ENCODE data around the gene PRDX5. TPM values are rescaled to one million over a fixed set of nuclear protein-coding genes. Genes with fewer than 3 reads are reported as not detected.

The PRDX5 gene
- total RNA-seq, 1 experiment from 2014 or later, result 206 TPM

GRCh38 chr11:64353715-64354506 is 36.0 kb downstream of the PRDX5 start:
- DNase-seq (ENCODE audit: low spot score), result no peak
- intact Hi-C loops (cut with micrococcal nuclease; ENCODE audit: unreplicated experiment), result loop anchor here (2.0 kb wide), 1 partner anchor 149 kb away; no protein-coding TSS in a partner anchor
- no peaks in the 10 kb centered on the region for H3K9me3 ChIP-seq (ENCODE audit: low read depth, low read length, poor library complexity, severe bottlenecking)
- TF ChIP-seq EZH2 (IDR thresholded peaks at IDR 0.05; ENCODE audit: borderline replicate concordance, low read depth, low read length, poor library complexity, severe bottlenecking) (no peak), CTCF (conservative IDR thresholded peaks at IDR 0.05; ENCODE audit: low read depth, low read length) (no peak)
- H3K27ac ChIP-seq (ENCODE audit: low read depth, low read length, poor library complexity, severe bottlenecking), result no peak overlapping the region
- no TSS peak for BruUV-seq (replicated peaks)
- H3K4me3 ChIP-seq (ENCODE audit: low read depth, low read length, poor library complexity, severe bottlenecking), result no peak overlapping the region
- peaks cover 20% of the 10 kb centered on the region for H3K4me1 ChIP-seq (ENCODE audit: insufficient read depth, low read length, poor library complexity, severe bottlenecking)
- H3K36me3 ChIP-seq (ENCODE audit: insufficient read depth, low read length, poor library complexity, severe bottlenecking), result no peaks in the 10 kb centered on the region
- POLR2A ChIA-PET (ENCODE audit: low non-redundant PET), result no interaction called here
- H3K27me3 ChIP-seq (replicated peaks; ENCODE audit: insufficient read depth, low read depth, low read length, poor library complexity), result no peaks in the 10 kb centered on the region
- CTCF ChIA-PET, result interaction anchor here (0.7 to 2.7 kb wide), 9 partner anchors 9 to 265 kb away, joined by 3 to 29 read pairs (median 11); partner anchors contain the start of genes PRDX5 and TRMT112

GRCh38 chr11:64355078-64355940 is 37.4 kb downstream of the PRDX5 start:
- POLR2A ChIA-PET (ENCODE audit: low non-redundant PET), result interaction anchor here (0.5 to 0.6 kb wide), 2 partner anchors 50 to 1347 kb away, joined by 7 to 14 read pairs; no protein-coding TSS in a partner anchor
- CTCF ChIA-PET, result interaction anchor here (0.5 to 2.7 kb wide), 27 partner anchors 10 to 397 kb away, joined by 3 to 29 read pairs (median 4); partner anchors contain the start of genes FERMT3, FKBP2, PRDX5 and TRMT112
- no peaks in the 10 kb centered on the region for H3K27me3 ChIP-seq (replicated peaks; ENCODE audit: insufficient read depth, low read depth, low read length, poor library complexity)
- H3K9me3 ChIP-seq (ENCODE audit: low read depth, low read length, poor library complexity, severe bottlenecking), result no peaks in the 10 kb centered on the region
- H3K4me1 ChIP-seq (ENCODE audit: insufficient read depth, low read length, poor library complexity, severe bottlenecking), result peaks cover 29% of the 10 kb centered on the region
- TF ChIP-seq EZH2 (IDR thresholded peaks at IDR 0.05; ENCODE audit: borderline replicate concordance, low read depth, low read length, poor library complexity, severe bottlenecking) (no peak), CTCF (conservative IDR thresholded peaks at IDR 0.05; ENCODE audit: low read depth, low read length) (peak; percentile 99)
- intact Hi-C loops (cut with micrococcal nuclease; ENCODE audit: unreplicated experiment), result loop anchor here (2.0 kb wide), 1 partner anchor 151 kb away; no protein-coding TSS in a partner anchor
- DNase-seq (ENCODE audit: low spot score), result peak; percentile 93
- peaks cover under 1% of the 10 kb centered on the region for H3K36me3 ChIP-seq (ENCODE audit: insufficient read depth, low read length, poor library complexity, severe bottlenecking)
- H3K4me3 ChIP-seq (ENCODE audit: low read depth, low read length, poor library complexity, severe bottlenecking), result no peak overlapping the region
- no TSS peak for BruUV-seq (replicated peaks)
- H3K27ac ChIP-seq (ENCODE audit: low read depth, low read length, poor library complexity, severe bottlenecking), result no peak overlapping the region
